NCI-H128 (cell line): ENCODE measurements around the gene C6.
"Not testable (repeated sequence)": the region's sequence is repeated elsewhere in the genome, so short reads cannot be mapped to it uniquely, and the experiment has no call there.

Source experiments
- DNase-seq: peaks from one replicate; lab custom pipeline; 2025; ENCODE audit not compliant: unreplicated experiment; lab: John Stamatoyannopoulos, UW

Gene C6

DNA sequence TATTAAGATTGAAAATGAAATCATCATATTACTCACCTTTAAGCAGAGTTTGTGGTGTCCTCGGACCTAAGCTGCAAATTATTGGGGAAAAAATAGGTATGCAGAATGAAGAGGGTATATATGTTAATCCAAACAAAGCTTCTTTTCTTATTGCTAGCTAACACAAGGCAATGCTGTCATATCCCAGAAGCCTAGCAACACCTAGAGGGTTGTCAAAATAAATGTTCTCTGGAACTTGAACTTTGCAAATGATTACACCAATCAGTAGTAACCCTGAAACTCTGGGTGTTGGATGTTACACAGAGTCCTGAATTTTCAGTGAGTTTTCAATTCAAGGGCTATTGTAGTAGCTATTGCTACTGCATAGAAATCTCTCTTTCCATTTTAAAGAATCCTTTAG, at the start of gene C6:
C6 (minus strand) TSS at position 193 of the 400 bp plus-strand sequence. CDS start 10,302 bp downstream, outside the sequence.
- DNase-seq = no peak

GRCh38 chr5:41256400-41256799, 43.1 kb upstream of the C6 start:
- DNase-seq = no peak

- no peak for DNase-seq
Observed at GRCh38 chr5:41253109-41253508, 39.8 kb upstream of the C6 start.

GRCh38 chr5:41252036-41252435, 38.7 kb upstream of the C6 start:
- DNase-seq = no peak

DNA sequence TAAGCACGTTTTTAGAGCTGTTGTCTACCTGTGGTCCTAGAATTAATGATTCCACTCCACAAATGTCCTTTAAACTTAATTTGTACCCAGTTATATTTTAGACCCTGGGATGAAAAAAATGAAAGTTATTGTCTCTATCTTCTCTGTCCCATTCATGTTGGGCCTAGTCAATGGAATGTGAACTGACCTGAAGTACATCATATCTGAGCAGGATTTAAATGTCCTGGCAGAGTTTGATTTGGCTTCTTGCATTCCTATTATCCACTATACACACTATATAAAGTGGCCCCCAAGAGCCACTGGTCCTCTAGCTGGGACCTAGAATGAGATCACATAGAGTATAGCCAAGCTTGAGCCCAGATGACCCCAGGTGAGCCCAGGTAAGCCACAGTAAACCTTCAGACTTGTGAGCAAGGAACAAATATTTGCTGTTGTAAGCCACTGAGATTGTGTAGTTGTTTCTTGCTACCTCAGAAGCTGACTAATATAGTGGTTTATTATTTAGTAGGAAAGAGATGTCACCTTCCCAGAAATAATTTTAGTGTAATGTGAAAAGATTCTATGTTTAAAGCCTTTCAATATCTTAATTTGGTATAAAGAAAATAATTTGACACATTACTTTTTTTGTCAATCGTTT, 37.1 kb upstream of the C6 start:
- DNase-seq = no peak

GRCh38 chr5:41247135-41247534, 33.8 kb upstream of the C6 start:
- no peak for DNase-seq

- no peak for DNase-seq
Observed at GRCh38 chr5:41246376-41246775, 33.0 kb upstream of the C6 start.

- DNase-seq = no peak
Observed at GRCh38 chr5:41243558-41243957, 30.2 kb upstream of the C6 start.

DNA sequence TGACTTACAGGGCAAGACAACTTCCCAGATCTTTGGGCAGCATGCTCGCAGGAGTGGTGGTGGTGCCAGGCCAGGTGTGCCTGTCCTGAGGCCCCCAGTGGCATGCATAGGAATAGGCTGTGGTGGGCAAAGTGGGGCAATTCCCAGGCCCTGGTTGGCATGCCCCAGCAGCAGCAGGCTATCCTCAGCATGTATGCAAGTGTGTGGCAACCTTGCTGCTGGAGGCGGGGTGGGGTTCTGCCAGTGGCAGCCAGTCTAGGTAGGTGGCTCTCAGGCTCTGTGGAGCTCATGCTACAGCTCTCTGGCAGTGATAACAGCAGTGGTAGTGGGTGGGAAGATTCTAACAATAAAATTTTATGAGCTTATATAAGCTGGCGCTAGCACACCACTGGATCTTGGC, 27.7 kb upstream of the C6 start:
- DNase-seq = no peak

- no peak for DNase-seq
Observed at GRCh38 chr5:41240390-41240789, 27.1 kb upstream of the C6 start.

- no peak for DNase-seq
Observed at GRCh38 chr5:41234475-41234874, 21.1 kb upstream of the C6 start.

DNA sequence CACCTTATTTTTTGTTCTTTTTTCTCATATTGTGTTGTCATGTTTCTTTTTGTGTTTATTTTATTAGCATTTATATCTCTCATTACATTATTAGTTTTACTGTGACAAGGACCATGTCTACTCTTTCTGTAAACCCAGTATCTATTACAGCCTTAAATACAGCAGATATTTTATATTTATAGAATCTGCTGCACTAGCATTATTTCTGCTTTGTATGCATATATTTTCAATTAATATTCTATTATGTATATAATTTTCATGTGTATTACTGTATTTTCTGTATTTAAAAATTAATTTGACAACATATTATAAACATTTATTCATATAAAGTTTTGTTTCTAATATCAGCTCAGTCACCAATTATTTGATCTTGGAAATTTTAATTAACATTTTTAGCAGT, 19.5 kb upstream of the C6 start:
- DNase-seq = no peak

GRCh38 chr5:41230276-41230675, 16.9 kb upstream of the C6 start:
- DNase-seq = not testable (repeated sequence)

DNA sequence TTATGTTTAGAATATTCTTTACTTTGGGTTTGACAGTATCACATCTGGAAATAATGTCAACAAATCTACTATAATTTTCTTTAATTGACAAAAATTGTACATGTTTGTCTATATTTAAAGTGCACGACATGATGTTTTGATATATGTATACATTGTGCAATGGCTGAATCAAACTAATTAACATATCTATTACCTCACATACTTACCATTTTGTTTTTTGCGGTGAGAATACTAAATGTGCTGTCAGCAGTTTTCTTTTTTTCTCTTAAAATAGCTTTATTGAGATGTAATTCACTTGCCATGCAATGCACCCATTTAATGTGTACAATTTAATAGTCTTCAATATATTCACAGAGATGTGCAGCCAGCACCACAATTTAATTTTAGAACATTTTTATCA, 10.6 kb upstream of the C6 start:
- DNase-seq = no peak

DNA sequence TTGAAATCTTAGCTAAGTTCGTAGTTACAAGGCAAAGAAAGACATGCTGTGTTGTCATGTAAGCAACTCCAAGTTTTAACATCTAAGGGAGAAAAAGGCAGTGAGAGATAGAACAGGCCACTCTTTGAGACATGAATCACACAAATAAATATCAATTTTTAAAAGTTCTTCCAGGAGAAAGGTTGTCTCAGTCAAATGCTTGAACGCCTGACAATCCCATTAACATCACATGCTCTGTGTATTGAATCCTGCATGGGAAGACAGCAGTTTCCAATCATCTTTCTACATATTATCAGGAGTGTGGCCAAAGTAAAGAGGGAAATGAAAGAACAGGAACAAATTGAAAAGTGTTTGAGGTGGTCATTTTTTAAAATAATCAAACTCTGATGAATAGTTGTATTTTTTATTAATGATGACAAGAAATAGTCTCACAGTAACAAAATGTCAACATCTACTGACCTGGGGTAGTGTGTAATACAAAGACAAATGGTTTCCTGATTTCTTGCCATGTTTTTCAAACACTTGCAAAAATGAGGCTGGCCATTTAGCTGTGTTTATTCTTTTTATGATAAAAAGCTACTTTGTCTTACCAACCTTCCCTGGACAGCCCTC, 6.4 kb upstream of the C6 start:
- DNase-seq = no peak

GRCh38 chr5:41218929-41219657, 5.8 kb upstream of the C6 start:
- no peak for DNase-seq

GRCh38 chr5:41214182-41214581, 850 bp upstream of the C6 start:
- no peak for DNase-seq

DNA sequence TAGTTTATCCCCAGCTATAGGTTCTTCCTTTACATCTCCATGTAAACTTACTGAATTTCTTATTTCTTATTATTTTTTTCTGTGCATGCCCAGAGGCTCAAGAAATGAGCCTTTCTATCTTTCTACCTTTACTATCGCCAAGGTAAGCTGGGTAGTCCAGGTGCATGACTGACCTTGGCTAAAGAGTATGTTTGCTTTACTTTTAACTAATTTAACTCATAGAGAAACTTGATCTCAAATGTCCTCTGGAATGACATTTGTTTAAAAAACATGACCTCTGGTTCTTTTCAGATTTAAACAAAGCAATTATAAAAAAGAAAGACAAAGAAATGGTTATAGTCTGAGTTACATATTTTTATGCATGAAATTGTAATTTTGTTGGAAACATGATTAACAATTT, 397 bp downstream of the C6 start:
- no peak for DNase-seq

DNA sequence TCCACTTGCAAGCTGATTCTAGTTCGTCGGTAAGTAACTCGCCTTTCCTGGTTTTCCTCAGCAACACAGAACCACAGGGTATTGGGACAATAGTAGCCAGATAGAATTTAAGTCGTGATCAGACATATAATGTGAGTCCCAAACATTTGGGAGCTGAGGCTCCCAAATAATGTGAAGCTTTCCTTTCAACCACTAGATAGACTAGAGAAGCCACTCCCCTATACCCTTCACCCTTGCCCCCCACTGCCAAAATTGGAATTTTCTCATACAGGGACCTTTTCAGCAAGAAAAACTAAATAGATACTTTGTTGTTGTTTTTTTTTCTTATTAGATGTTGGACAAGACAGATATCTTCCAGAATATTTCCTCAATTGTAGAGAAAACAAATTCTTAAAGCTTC, 1.9 kb downstream of the C6 start:
- no peak for DNase-seq

- DNase-seq = not testable (repeated sequence)
Observed at GRCh38 chr5:41205475-41205874, 7.9 kb downstream of the C6 start.

- no peak for DNase-seq
Observed at GRCh38 chr5:41203033-41203432, 10.3 kb downstream of the C6 start.

DNA sequence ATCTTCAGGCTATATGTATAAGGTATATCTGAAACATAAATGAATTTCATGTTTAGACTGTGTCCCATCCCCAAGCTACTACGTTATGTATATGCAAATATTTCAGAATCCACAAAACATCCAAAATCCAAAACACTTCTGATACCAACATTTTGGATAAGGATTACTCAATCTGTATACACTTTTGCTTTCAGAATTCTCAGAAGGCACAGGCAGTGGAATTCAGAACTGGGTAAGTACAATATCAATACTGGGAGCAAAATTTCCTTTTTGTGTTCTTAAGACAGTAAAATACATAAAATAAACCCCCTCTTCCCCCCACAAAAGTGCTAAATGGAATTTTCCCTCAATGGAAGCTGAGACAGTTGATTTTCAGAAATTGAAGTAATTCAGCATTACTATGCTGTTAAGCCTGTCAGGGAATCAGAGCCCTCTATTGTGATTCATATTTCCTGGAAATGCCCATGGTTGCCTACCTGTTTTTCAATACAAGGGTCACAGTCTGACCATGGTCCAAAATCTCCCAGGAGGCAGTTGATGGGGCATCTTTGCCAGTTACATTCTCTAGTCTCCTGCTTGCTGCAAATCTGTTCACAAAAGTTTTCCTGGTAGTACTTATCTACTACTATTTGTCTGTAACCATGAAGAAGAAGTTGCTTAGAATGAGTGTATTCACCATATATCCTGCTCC, 12.1 kb downstream of the C6 start:
- no peak for DNase-seq
